GM21367 (cell line): Measurements from ENCODE around the gene PRRC2C.

Experiments
- ATAC-seq: cut with Tn5 transposase; IDR thresholded peaks from one replicate; pipeline ENCODE4 v1.9.1; 2021; ENCODE audit not compliant: unreplicated experiment

Gene PRRC2C

GRCh38 chr1:171627020-171627419, 141.7 kb downstream of the PRRC2C start:
- no peak for ATAC-seq

- ATAC-seq = no peak
Measured at GRCh38 chr1:171628225-171628624, 142.9 kb downstream of the PRRC2C start.

- ATAC-seq = no peak
Measured at GRCh38 chr1:171635661-171636060, 150.3 kb downstream of the PRRC2C start.

DNA sequence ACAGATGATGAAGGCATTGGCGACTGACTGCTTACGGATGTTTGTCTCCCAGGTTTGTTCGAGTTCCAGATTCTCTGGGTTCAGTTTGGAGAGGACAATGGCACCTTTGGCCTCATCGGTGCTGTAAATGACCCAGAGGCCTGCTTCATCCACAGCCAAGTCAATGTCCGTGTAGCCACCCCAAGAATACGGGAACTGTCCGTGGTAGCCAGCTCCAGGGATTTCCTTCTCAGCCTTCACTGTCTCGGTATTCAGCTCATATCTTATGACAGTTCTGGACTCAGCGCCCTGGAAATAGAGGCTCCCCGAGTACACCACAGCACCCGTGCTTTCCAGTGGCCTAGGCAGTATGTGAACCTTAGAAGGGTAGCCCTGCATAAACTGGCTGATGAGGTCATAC, 150.8 kb downstream of the PRRC2C start:
- ATAC-seq = no peak

- no peak for ATAC-seq
Measured at GRCh38 chr1:171637928-171638576, 152.7 kb downstream of the PRRC2C start.

DNA sequence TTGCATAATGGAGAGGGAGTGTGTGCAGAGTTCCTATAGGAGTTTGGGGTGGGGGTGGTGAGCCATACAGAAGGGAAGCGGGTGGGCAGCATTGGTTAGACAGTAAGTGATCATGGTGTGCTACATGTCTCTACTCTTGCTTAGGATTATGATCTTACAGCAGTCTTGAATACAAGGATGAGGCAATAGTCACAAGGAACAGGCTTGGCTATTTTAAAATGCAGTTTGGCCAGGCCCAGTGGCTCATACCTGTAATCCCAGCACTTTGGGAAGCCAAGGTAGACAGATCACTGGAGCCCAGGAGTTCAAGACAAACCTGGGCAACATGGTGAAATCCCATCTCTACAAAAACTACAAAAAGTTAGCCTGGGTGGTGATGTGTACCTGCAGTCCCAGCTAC, 154.9 kb downstream of the PRRC2C start:
- ATAC-seq = no peak

DNA sequence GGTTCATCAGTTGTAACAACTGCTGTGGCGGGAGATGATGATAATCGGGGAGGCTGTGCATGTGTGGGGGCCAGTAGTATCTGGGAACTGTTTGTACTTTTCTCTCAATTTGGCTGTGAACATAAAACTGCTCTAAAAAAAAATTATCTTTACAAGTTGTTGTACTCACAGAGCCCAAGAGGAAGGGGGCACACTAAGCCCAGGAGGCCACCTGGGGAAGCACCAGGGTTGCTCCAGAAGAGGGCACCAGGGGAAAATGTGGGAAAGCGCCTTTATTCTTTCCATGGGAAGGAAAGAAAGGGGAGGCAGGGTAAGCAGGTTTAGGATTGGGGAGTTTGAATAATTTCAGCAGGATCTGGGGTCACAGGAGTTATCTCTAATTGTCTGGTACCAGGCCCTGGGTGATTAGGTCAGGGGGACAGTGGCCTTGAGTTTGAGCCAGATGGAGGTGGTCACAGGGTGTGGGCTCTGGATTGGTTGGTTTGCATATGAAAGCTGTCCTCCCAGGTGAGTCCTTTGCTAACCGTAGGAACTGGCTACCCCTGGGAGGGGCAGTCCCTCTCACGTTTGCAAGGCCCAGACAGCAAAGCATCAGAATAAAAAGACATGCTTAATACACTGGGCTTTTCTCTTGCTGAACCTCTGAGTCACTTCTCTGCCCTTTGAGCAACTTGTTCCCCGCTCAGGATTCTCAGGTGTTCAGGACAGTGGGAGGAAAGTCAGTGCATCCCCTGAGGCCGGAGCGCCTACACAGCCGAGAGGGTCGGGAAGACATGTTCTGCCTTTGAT, 155.9 kb downstream of the PRRC2C start:
- no peak for ATAC-seq

DNA sequence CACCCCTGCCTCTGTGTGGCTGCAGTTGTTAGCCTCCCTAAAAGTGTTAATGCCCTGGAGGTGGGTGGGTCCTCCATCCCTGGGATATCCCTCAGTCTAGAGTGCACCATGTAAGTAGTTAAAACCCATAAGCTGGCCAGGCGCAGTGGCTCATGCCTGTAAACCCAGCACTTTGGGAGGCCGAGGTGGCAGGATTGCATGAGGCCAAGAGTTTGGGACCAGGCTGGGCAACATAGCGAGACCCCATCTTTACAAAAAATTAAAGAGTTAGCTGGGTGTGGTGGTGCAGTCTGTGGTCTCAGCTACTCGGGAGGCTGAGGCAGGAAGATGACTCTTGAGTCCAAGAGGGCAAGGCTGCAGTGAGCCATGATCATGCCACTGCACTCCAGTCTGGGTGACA, 156.9 kb downstream of the PRRC2C start:
- ATAC-seq = no peak
